ENCODE data around the gene TMEFF2.
A peak's percentile ranks its signal among the peaks of the same experiment; 100 is the strongest.
"Not testable (repeated sequence)": the region's sequence is repeated elsewhere in the genome, so short reads cannot be mapped to it uniquely, and the experiment has no call there.

Gene TMEFF2

DNA sequence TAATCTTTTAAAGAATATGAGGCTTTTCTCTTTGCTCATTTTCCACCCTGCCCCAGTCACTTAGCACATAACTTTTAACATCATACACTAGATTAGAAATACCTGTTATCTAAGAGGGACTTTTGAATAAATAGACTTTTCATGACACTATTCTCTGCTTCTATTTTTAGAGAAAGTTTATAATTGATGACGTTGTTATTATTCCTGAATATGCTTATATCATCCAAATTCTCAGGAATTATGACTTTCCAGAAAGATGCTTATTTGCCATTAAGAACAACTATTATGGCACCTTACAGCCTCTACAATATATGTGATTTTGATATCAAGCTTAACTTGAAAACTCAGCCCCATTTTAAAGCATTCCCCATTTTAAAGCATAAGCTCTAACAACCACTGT lies 11.4 kb downstream of the TMEFF2 start:
- no peak for DNase-seq

- no peak for DNase-seq
These were observed 27.8 kb downstream of the TMEFF2 start for GRCh38 chr2:192166946-192167345.

GRCh38 chr2:192165842-192166241 lies 28.9 kb downstream of the TMEFF2 start:
- DNase-seq: no peak

GRCh38 chr2:192162392-192163042 lies 32.2 kb downstream of the TMEFF2 start:
- DNase-seq: peak; percentile 22

DNA sequence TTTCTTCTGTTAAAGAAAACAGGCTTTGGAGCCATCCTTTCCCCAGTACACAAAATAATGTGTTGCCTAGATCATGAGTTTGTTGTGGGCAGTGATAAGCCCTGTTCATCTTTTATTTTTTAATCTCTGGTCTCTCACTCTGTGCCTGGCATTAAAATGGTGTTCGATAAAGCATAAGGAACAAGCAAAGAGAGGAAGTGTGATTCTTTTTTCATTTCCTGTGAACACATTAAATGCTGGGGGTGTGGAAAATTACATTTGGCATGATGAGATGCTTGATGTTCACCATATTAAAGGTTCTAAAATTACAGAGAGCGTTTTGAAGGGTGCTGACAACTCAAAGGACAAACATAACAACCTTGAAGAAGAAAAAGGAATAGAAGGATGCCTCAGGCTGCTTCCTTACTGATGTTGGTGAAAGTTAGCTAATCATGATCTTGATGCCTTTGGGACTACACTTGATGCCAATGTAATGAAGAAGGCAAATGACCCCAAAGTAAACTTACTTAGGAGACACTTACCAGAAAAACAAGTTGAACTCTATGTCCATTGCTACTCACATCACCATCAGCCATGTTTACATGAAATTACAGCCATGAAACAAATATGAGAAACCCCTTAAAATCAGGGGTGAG lies 33.0 kb downstream of the TMEFF2 start:
- DNase-seq: no peak

DNA sequence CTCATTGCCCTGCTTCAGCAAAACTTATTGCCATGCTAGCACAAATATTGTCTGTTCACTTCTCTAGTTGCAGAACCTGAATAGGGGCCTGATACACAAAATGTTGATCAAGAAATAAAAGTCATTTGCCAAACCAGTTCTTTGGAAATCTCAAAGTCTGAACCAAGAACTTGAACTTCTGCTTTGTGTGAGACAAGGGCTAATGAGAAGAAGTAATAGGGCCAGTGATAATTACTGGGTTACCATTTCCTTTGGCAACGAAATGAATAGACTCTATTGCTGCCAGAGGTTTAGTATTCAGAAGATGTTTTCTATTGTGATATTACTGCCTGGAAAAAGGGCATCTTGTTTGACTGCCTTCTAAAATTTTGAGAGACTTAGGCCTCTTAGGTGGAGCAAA lies 35.0 kb downstream of the TMEFF2 start:
- DNase-seq: no peak

- no peak for DNase-seq
These were observed 35.5 kb downstream of the TMEFF2 start for GRCh38 chr2:192159208-192159607.

- no peak for DNase-seq
These were observed 37.0 kb downstream of the TMEFF2 start for GRCh38 chr2:192157776-192158175.

DNA sequence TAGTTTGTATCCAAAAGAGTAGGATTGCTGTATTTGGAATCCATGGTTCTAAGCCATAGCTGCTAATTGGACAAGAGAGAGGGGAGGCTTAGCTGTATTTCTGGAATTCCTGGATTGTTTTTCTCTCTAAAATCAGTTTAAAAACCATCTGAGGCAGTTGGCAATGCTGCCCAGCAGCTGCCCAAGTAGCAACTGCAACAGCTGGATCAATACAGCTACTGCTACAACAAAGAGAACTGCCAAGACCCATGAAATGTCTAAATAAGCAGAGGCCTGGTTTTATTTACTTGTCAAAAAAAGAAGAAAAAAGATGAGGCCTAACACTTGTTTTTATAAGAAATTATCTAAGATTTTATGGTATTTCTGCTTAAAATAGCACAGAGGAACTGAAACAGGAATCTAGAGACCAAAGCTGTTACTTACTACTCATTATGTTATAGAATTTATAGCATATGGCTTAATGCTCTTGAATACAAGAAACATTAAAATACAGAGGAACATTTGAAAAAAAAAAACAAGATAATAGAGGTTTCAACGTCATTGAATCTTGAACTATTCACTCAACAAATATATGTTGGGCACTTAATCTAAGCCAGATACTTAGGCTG lies 39.1 kb downstream of the TMEFF2 start:
- DNase-seq: no peak

GRCh38 chr2:192153561-192153960 lies 41.2 kb downstream of the TMEFF2 start:
- DNase-seq: no peak

DNA sequence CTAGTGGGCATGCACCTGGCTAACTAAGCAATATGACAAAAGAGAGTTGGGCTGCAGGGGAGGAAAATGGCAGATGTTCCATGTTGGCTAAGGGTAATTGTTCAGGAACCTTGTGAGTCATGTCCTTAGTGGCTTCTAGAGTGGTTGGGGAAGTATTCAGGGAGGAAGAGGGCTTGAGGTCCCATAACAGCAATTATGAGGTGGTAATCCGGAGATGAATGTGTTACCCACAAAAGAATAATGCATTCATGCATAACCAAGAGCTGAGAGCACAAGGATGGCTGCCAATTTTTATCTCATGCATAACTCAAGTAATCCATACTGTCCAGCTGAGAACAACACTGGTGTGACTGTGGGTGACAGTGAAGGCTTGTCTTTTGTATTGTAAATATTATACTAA lies 42.9 kb downstream of the TMEFF2 start:
- DNase-seq: no peak

DNA sequence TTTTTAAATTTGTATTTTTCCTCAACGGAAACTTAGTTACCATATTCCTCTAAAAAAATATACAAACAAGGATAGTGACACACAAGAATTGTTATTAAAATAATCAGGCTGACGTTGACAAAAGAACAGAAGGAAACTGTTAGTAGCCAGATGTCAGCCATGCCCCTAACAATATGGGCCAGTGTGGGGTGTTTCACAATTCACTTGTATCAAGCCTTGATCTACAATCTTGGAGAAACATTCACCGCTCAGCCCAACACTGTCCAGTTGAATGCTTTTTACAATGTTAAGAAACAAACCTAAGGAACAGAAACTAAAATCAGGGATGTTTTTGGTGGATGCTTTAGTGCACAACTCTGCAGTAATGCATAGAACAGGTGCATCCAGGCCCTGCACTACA lies 44.6 kb downstream of the TMEFF2 start:
- no peak for DNase-seq

DNA sequence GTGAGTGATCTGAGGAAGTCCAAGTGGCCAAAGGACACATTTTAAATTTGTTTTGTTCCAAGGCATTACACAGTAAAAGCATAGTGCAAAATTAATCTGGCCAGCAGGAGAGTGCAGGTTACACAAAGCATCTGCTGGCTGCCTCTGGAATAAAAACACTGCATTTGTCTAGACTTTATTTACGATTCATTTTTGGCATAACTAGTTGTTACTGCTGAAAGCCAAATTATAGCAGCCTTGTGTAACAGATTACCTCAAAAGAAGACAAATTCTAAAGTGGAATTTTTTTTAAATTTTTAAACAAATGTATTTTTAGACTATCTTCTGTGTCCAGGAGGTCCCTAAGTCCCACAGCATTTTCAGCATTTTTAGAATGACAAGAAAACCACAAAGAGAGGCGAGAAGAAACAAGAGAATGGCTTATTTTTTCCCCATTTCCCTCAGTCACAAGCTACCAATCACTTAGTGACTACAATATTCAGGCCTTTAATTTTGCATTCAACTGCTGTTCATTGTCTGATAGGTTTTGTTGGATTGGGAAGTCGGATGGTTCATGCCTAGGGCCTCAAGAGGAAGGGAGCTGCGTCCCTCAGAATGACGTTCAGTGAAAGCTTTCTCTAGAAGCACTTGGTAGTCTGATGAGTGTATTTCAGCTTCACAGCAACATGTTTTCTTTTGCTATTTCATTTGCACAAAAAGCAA lies 46.0 kb downstream of the TMEFF2 start:
- no peak for DNase-seq

DNA sequence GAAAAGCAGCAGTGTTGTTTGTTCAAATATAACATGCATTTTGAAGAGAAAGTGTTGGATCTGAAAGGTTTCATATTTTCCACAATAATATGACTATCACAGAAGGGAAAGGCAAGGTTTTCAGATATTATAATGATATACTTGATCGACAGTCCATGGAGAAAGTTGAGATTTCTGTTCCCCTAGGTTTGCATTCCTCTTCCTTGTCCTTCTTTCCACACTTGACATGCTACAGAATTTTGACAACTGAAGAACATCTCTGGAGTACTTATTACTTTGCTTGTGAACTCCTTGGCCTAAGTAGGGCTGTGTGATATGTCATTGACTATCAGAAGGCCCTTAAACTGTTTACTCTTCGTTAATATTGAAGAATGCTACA lies 46.5 kb downstream of the TMEFF2 start:
- DNase-seq: no peak

DNA sequence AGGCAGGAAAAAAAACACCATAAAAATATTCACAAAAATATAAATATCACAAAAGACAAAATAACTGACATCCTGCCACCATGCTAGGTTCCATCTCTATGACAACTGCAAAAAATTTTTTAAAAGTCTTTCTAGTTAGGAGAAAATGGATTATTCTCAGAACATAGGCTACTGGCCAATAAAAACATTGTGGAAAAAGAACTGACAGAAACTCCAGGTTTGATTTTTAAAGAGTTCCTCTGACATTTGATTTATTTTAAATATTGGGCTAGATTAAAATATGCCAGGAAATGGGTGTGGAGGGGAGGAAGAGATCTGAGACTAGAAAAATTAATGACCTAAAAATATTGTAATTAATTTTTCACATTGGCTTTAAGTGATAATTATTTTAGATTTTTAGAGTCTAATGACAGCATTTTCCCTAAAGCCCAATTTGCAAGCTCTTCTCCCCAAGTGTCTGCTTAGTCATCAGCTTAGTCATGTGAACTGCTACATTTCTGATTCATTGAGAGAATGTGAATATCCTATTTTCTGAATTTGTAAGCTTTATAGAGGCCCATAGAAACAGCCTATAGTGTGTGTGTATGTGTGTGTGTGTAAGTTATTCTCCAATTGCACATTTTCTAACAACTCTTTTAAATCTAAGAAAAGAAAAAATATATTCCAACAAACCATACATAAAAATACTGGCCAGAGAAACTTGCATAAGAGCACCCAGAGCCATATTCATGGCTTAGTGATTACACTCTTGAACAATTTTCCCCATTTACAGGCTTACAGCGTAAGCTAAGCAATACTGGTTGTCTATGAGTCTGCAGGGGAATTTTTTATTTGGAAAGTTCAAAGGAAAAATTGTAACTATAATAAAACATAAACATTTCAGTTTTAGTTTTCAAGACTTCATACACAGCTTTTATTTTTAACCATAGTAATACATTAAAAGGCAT lies 48.4 kb downstream of the TMEFF2 start:
- no peak for DNase-seq

DNA sequence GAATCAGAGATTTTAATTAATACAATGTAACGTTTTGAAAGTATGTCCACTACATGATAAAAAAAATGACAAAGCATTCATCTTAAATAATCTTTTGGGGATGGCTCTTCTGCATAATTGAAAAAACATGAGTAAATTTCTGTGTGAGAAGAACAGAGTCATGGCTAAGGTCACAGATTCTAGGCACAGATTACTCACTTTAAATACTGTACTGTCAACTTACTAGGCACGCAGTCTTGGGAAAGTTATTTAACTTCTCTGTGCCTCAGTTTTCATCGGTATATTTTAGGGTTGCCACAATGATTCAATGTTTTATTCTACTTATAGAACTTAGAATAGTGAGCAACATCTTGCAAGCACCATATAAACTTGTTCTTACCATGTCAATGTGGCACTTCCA lies 49.2 kb downstream of the TMEFF2 start:
- no peak for DNase-seq

DNA sequence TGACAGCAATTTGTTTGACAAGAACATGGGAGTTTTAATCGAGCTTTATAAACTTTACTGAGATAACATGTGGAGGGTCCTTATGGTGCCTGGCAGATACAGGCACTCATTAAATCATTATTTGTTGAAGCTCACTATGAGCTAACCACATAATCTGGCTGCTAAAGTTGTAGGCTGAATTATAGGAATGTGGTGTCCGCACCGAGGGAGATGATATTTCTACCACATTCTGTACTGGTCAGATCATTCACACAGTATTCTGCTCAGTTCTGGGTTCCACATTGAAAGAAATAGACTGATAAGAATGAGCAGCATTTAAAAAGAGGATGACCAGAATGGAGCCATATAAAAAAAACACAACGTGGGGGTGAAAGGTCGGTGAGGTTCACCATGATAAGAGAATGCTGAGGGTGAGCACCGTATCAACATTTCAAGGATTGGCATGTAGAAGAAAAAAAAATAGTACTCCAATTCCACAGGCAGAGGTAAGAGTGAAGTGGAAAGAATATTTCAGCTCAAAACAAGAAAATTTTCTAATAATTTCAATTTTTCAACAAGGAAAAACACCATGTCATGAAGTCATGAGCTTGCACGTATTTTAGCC lies 54.4 kb downstream of the TMEFF2 start:
- no peak for DNase-seq

DNA sequence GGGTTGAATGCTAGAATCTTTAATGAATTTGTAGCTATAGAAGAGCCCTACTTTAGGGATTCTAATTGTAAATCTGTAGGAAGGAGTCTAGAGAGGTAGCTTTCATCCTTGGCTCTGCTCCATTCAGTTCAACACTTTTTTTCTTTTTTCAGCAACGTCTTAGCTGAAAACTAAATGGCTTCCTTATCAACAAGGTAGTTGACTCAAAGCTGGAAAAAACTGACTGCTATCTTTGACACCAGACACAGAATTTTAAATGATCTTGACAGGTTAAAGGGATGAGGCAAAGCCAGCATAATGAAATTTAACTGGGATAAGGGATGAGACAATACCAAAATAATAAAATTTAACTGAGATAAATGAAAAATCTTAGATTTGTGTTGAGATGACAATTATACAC lies 54.9 kb downstream of the TMEFF2 start:
- no peak for DNase-seq

- no peak for DNase-seq
These were observed 57.3 kb downstream of the TMEFF2 start for GRCh38 chr2:192137451-192137850.

- DNase-seq: not testable (repeated sequence)
These were observed 62.1 kb downstream of the TMEFF2 start for GRCh38 chr2:192132604-192133003.

GRCh38 chr2:192130312-192130711 lies 64.4 kb downstream of the TMEFF2 start:
- not testable (repeated sequence) for DNase-seq

DNA sequence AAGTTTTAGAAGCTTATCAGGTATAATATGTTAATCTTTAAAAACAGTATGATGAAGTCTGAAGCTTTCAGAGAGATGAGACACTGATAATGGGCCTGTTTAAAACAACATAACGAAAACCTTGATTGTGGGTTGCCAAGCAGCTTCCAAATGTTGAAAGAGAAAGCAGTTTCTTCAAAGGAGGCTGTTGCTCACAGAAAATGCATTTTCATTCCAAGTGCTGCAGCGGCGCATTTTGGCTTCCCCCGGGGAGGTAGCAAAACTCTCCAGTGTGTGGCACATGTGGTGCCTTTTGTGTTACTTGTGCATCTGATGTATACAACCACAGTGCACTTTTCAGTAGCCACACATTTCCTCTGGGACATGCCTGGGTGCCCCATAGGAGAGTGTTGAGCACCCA lies 66.1 kb downstream of the TMEFF2 start:
- DNase-seq: no peak

Data from stimulated activated naive CD4-positive, alpha-beta T cell treated with Interleukin-2 at 50 U/mL for 16 hours (primary cell).